Esophagus squamous epithelium (tissue), 4 donors: Measurements from ENCODE around the gene HTR3A.

Experiments
- POLR2A ChIP-seq, 4 donors: fragments of 450-650 bp; IDR thresholded peaks; one replicate each; pipeline ENCODE4 v1.6.1; 2017; ENCODE audit warnings: antibody characterized with exemption in 4 of 4, mild to moderate bottlenecking in 4 of 4, moderate library complexity in 3 of 4
- TF ChIP-seq, protein P1 (sequence below), 6 experiments: fragments of 450-650 bp in 4 of 6; fragments of 200-600 bp in 2 of 6; sonication (generic) in 2 of 6; IDR thresholded peaks; one replicate each; pipeline ENCODE4 v1.5.1; 2016 to 2019; ENCODE audit warnings: antibody characterized with exemption in 6 of 6, mild to moderate bottlenecking in 4 of 6, moderate library complexity in 4 of 6

DNA sequence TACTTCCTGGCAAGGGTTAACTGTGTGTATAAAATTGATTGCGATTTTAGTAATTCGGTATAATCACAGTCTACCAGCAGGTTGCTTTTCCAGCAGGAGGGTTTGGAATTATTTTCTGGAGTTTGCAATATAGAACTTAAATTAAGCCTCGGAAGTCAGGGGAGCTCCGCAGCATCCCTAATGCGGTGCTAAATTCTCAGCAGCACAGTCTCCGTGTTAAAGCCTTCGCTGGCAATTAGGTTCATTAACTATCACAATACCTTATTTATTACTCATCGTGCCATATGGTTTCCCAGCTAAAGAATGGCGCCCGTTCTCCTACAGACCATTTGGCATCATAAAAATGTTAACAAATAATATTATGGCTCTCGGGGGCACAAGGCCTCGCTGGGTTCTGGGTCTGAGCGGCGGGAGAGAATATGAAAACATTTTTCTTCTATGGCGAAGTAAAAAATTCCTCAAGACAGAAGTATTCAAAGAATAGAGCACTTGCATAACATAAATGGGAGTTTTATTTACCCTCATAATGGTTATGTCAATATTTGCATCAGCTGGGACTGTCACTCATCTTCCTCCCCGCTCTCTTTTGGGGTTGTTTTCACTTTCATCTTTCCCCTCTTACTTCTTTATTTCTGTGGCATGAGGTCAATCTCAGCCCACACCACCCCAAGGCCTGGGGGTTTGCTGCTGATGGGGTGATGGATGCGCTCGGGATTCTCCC is 56.5 kb downstream of the HTR3A start:
- TF ChIP-seq, protein P1, sequence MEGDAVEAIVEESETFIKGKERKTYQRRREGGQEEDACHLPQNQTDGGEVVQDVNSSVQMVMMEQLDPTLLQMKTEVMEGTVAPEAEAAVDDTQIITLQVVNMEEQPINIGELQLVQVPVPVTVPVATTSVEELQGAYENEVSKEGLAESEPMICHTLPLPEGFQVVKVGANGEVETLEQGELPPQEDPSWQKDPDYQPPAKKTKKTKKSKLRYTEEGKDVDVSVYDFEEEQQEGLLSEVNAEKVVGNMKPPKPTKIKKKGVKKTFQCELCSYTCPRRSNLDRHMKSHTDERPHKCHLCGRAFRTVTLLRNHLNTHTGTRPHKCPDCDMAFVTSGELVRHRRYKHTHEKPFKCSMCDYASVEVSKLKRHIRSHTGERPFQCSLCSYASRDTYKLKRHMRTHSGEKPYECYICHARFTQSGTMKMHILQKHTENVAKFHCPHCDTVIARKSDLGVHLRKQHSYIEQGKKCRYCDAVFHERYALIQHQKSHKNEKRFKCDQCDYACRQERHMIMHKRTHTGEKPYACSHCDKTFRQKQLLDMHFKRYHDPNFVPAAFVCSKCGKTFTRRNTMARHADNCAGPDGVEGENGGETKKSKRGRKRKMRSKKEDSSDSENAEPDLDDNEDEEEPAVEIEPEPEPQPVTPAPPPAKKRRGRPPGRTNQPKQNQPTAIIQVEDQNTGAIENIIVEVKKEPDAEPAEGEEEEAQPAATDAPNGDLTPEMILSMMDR (IDR thresholded peaks at IDR 0.05) = no peak
- no peak for TF ChIP-seq POLR2A (IDR thresholded peaks at IDR 0.05)
